Measurements from ENCODE around the gene VPS11.

The VPS11 gene

GRCh38 chr11:119085437-119085847 is 17.8 kb downstream of the VPS11 start:
- TF ChIP-seq YY1 (IDR thresholded peaks at IDR 0.05; ENCODE audit: insufficient read depth, insufficient read length) (no peak), ZNF274 (IDR thresholded peaks at IDR 0.05; ENCODE audit: low read depth, low read length) (no peak), SUZ12 (IDR thresholded peaks at IDR 0.05; ENCODE audit: extremely low read depth, insufficient read depth, insufficient read length) (no peak)
- no peaks in the 10 kb centered on the region for H3K9me3 ChIP-seq (ENCODE audit: insufficient read depth, low read length)
- peaks cover 51% of the 10 kb centered on the region for H3K36me3 ChIP-seq (ENCODE audit: insufficient read depth, insufficient read length, low read length)
- DNase-seq (ENCODE audit: low read depth, low spot score), result no peak
- H3K27me3 ChIP-seq (ENCODE audit: insufficient read depth, insufficient read length), result no peaks in the 10 kb centered on the region
- H3K4me1 ChIP-seq (ENCODE audit: insufficient read depth, insufficient read length), result no peaks in the 10 kb centered on the region
- peak overlapping the region; percentile 87 for H3K9ac ChIP-seq (ENCODE audit: insufficient read length, low read depth)
- H3K4me3 ChIP-seq (ENCODE audit: insufficient read length, low read depth), result peak overlapping the region; percentile 79

GRCh38 chr11:119087123-119087522 is 19.5 kb downstream of the VPS11 start:
- Histone ChIP-seq H3K4me1 (ENCODE audit: insufficient read depth, insufficient read length) (no peaks in the 10 kb centered on the region), H3K4me3 (ENCODE audit: insufficient read length, low read depth) (no peak overlapping the region), H3K36me3 (ENCODE audit: insufficient read depth, insufficient read length, low read length) (peaks cover 46% of the 10 kb centered on the region), H3K9ac (ENCODE audit: insufficient read length, low read depth) (no peak overlapping the region), H3K9me3 (ENCODE audit: insufficient read depth, low read length) (no peaks in the 10 kb centered on the region), H3K27me3 (ENCODE audit: insufficient read depth, insufficient read length) (no peaks in the 10 kb centered on the region)
- TF ChIP-seq ZNF274 (IDR thresholded peaks at IDR 0.05; ENCODE audit: low read depth, low read length) (no peak), SUZ12 (IDR thresholded peaks at IDR 0.05; ENCODE audit: extremely low read depth, insufficient read depth, insufficient read length) (no peak), YY1 (IDR thresholded peaks at IDR 0.05; ENCODE audit: insufficient read depth, insufficient read length) (no peak)
- DNase-seq (ENCODE audit: low read depth, low spot score), result no peak

GRCh38 chr11:119087747-119088241 is 20.2 kb downstream of the VPS11 start:
- DNase-seq (ENCODE audit: low read depth, low spot score), result no peak
- Histone ChIP-seq H3K36me3 (ENCODE audit: insufficient read depth, insufficient read length, low read length) (peaks cover 47% of the 10 kb centered on the region), H3K27me3 (ENCODE audit: insufficient read depth, insufficient read length) (no peaks in the 10 kb centered on the region), H3K4me3 (ENCODE audit: insufficient read length, low read depth) (no peak overlapping the region), H3K9me3 (ENCODE audit: insufficient read depth, low read length) (no peaks in the 10 kb centered on the region), H3K9ac (ENCODE audit: insufficient read length, low read depth) (no peak overlapping the region), H3K4me1 (ENCODE audit: insufficient read depth, insufficient read length) (peaks cover 3% of the 10 kb centered on the region)
- TF ChIP-seq ZNF274 (IDR thresholded peaks at IDR 0.05; ENCODE audit: low read depth, low read length) (no peak), SUZ12 (IDR thresholded peaks at IDR 0.05; ENCODE audit: extremely low read depth, insufficient read depth, insufficient read length) (no peak), YY1 (IDR thresholded peaks at IDR 0.05; ENCODE audit: insufficient read depth, insufficient read length) (no peak)

GRCh38 chr11:119088406-119088805 is 20.8 kb downstream of the VPS11 start:
- DNase-seq (ENCODE audit: low read depth, low spot score), result no peak
- Histone ChIP-seq H3K4me1 (ENCODE audit: insufficient read depth, insufficient read length) (peaks cover 3% of the 10 kb centered on the region), H3K9me3 (ENCODE audit: insufficient read depth, low read length) (no peaks in the 10 kb centered on the region)

GRCh38 chr11:119089319-119089718 is 21.7 kb downstream of the VPS11 start:
- TF ChIP-seq SUZ12 (IDR thresholded peaks at IDR 0.05; ENCODE audit: extremely low read depth, insufficient read depth, insufficient read length), result no peak
- no peak for TF ChIP-seq ZNF274 (IDR thresholded peaks at IDR 0.05; ENCODE audit: low read depth, low read length)
- no peak for TF ChIP-seq YY1 (IDR thresholded peaks at IDR 0.05; ENCODE audit: insufficient read depth, insufficient read length)

More at GRCh38 chr11:119088406-119088805, 20.8 kb downstream of the VPS11 start:
- Histone ChIP-seq H3K27me3 (ENCODE audit: insufficient read depth, insufficient read length) (no peaks in the 10 kb centered on the region), H3K4me3 (ENCODE audit: insufficient read length, low read depth) (no peak overlapping the region), H3K36me3 (ENCODE audit: insufficient read depth, insufficient read length, low read length) (peaks cover 53% of the 10 kb centered on the region), H3K9ac (ENCODE audit: insufficient read length, low read depth) (no peak overlapping the region)
- no peak for TF ChIP-seq YY1 (IDR thresholded peaks at IDR 0.05; ENCODE audit: insufficient read depth, insufficient read length)

GRCh38 chr11:119091178-119091577 is 23.6 kb downstream of the VPS11 start:
- TF ChIP-seq SUZ12 (IDR thresholded peaks at IDR 0.05; ENCODE audit: extremely low read depth, insufficient read depth, insufficient read length), result no peak
- TF ChIP-seq ZNF274 (IDR thresholded peaks at IDR 0.05; ENCODE audit: low read depth, low read length), result no peak
- no peak for TF ChIP-seq YY1 (IDR thresholded peaks at IDR 0.05; ENCODE audit: insufficient read depth, insufficient read length)
- Histone ChIP-seq H3K36me3 (ENCODE audit: insufficient read depth, insufficient read length, low read length) (peaks cover 66% of the 10 kb centered on the region), H3K4me1 (ENCODE audit: insufficient read depth, insufficient read length) (peaks cover 3% of the 10 kb centered on the region), H3K4me3 (ENCODE audit: insufficient read length, low read depth) (no peak overlapping the region), H3K9me3 (ENCODE audit: insufficient read depth, low read length) (peaks cover 3% of the 10 kb centered on the region; the same call in 1 of the 2 replicates), H3K27me3 (ENCODE audit: insufficient read depth, insufficient read length) (no peaks in the 10 kb centered on the region), H3K9ac (ENCODE audit: insufficient read length, low read depth) (no peak overlapping the region)
- DNase-seq (ENCODE audit: low read depth, low spot score), result no peak

More at GRCh38 chr11:119089319-119089718, 21.7 kb downstream of the VPS11 start:
- no peak for DNase-seq (ENCODE audit: low read depth, low spot score)
- Histone ChIP-seq H3K27me3 (ENCODE audit: insufficient read depth, insufficient read length) (no peaks in the 10 kb centered on the region), H3K9ac (ENCODE audit: insufficient read length, low read depth) (no peak overlapping the region), H3K9me3 (ENCODE audit: insufficient read depth, low read length) (no peaks in the 10 kb centered on the region), H3K36me3 (ENCODE audit: insufficient read depth, insufficient read length, low read length) (peaks cover 62% of the 10 kb centered on the region), H3K4me3 (ENCODE audit: insufficient read length, low read depth) (no peak overlapping the region), H3K4me1 (ENCODE audit: insufficient read depth, insufficient read length) (peaks cover 3% of the 10 kb centered on the region)

GRCh38 chr11:119091966-119092879 is 24.6 kb downstream of the VPS11 start:
- H3K36me3 ChIP-seq (ENCODE audit: insufficient read depth, insufficient read length, low read length), result peaks cover 76% of the 10 kb centered on the region
- DNase-seq (ENCODE audit: low read depth, low spot score), result no peak
- H3K27me3 ChIP-seq (ENCODE audit: insufficient read depth, insufficient read length), result no peaks in the 10 kb centered on the region
- TF ChIP-seq YY1 (IDR thresholded peaks at IDR 0.05; ENCODE audit: insufficient read depth, insufficient read length), result no peak
- no peak overlapping the region for H3K9ac ChIP-seq (ENCODE audit: insufficient read length, low read depth)
- H3K9me3 ChIP-seq (ENCODE audit: insufficient read depth, low read length), result peaks cover 6% of the 10 kb centered on the region; the same call in 1 of the 2 replicates
- H3K4me1 ChIP-seq (ENCODE audit: insufficient read depth, insufficient read length), result peaks cover 3% of the 10 kb centered on the region
- H3K4me3 ChIP-seq (ENCODE audit: insufficient read length, low read depth), result peak overlapping the region; percentile 95
